ENCODE data around the gene PIH1D1. TPM values are rescaled to one million over a fixed set of nuclear protein-coding genes. Genes with fewer than 3 reads are reported as not detected.

PIH1D1 gene
- total and polyA plus RNA-seq, 12 donors: 15.7 to 60.0 (median 29.3) TPM

GRCh38 chr19:49459388-49459787, 7.8 kb upstream of the PIH1D1 start:
- Histone ChIP-seq H3K4me1 (peaks cover 0 to 32% (median 18%) of the 10 kb centered on the region in 9 donors), H3K36me3 (peaks cover 0 to 46% (median 0%) of the 10 kb centered on the region in 9 donors), H3K27me3 (no peaks in the 10 kb centered on the region), H3K9me3 (no peaks in the 10 kb centered on the region), H3K27ac (no peak overlapping the region), H3K4me3 (no peak overlapping the region)
- no peak for DNase-seq
- TF ChIP-seq, protein P1, sequence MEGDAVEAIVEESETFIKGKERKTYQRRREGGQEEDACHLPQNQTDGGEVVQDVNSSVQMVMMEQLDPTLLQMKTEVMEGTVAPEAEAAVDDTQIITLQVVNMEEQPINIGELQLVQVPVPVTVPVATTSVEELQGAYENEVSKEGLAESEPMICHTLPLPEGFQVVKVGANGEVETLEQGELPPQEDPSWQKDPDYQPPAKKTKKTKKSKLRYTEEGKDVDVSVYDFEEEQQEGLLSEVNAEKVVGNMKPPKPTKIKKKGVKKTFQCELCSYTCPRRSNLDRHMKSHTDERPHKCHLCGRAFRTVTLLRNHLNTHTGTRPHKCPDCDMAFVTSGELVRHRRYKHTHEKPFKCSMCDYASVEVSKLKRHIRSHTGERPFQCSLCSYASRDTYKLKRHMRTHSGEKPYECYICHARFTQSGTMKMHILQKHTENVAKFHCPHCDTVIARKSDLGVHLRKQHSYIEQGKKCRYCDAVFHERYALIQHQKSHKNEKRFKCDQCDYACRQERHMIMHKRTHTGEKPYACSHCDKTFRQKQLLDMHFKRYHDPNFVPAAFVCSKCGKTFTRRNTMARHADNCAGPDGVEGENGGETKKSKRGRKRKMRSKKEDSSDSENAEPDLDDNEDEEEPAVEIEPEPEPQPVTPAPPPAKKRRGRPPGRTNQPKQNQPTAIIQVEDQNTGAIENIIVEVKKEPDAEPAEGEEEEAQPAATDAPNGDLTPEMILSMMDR (IDR thresholded peaks at IDR 0.05): no peak
- ATAC-seq: no peak
- intact Hi-C loops (cut with DNase I): no loop called here
- 92 to 94% methylated on average over 12 of the region's 12 CpGs for WGBS, 2 donors

GRCh38 chr19:49458567-49458903, 6.9 kb upstream of the PIH1D1 start:
- Histone ChIP-seq H3K4me3 (no peak overlapping the region), H3K36me3 (peaks cover 0 to 39% (median 0%) of the 10 kb centered on the region in 9 donors), H3K4me1 (peaks cover 0 to 40% (median 25%) of the 10 kb centered on the region in 9 donors), H3K27ac (peak overlapping the region in 5 of 10 donors; percentile 11 to 73 (median 52)), H3K9me3 (no peaks in the 10 kb centered on the region), H3K27me3 (no peaks in the 10 kb centered on the region)
- no peak for DNase-seq
- intact Hi-C loops (cut with DNase I): no loop called here
- WGBS, 2 donors: 88 to 96% methylated on average over 5 of the region's 5 CpGs
- no peak for ATAC-seq
- TF ChIP-seq, protein P1 (IDR thresholded peaks at IDR 0.05): no peak

DNA sequence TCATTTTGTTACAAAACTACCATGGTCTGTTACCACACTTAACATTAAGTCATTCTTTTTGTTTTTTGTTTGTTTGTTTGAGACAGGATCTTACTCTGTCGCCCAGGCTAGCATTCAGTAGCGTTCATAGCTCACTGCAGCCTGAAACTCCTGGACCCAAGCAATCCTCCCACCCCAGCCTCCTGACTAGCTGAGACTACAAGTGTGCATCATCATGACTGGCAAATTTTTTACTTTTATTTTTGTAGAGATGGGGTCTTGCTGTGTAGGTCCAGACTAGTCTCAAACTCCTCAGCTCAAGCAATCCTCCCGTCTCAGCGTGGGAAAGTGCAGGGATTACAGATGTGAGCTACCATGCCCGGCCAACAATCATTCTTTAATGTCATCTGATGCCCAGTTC, 4.7 kb upstream of the PIH1D1 start:
- ATAC-seq (no peak), DNase-seq (no peak)
- peak overlapping the region in 9 of 10 donors; percentile 21 to 74 (median 59) for H3K27ac ChIP-seq
- H3K36me3 ChIP-seq: peaks cover 0 to 30% (median 0%) of the 10 kb centered on the region in 9 donors
- H3K27me3 ChIP-seq: no peaks in the 10 kb centered on the region
- intact Hi-C loops (cut with DNase I): no loop called here
- TF ChIP-seq, protein P1 (IDR thresholded peaks at IDR 0.05): no peak
- peaks cover 0 to 53% (median 33%) of the 10 kb centered on the region in 9 donors for H3K4me1 ChIP-seq
- H3K4me3 ChIP-seq: no peak overlapping the region
- H3K9me3 ChIP-seq: no peaks in the 10 kb centered on the region
- 70 to 79% methylated on average over 5 of the region's 5 CpGs for WGBS, 2 donors

DNA sequence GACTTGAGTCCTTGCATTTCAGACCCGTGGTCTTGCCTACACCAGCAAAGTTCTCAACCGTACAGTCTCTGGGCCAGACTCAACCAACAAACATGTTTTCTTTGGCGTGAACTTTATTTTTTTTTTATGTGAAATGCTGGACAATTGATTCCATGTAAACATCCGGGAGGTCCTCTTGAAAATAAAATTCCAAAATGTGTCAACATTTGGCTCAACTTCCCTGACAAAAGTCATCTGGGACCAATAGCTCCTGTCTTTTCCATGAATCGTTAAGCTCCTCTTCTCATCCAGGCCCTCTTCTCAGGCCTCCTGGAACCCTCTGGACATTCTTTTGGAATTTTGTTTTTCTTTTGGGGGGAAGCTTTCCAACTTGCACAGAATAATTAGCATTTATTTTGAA, 4.2 kb upstream of the PIH1D1 start:
- Histone ChIP-seq H3K4me3 (no peak overlapping the region), H3K27me3 (no peaks in the 10 kb centered on the region), H3K27ac (peak overlapping the region in 8 of 10 donors; percentile 16 to 74 (median 64)), H3K4me1 (peaks cover 0 to 59% (median 35%) of the 10 kb centered on the region in 9 donors), H3K36me3 (peaks cover 0 to 30% (median 0%) of the 10 kb centered on the region in 9 donors), H3K9me3 (no peaks in the 10 kb centered on the region)
- no peak for DNase-seq
- WGBS, 2 donors: 59 to 70% methylated on average over 5 of the region's 5 CpGs
- ATAC-seq: no peak
- intact Hi-C loops (cut with DNase I): no loop called here
- TF ChIP-seq, protein P1 (IDR thresholded peaks at IDR 0.05): no peak

All from heart right ventricle (tissue), 16 donors.